SK-N-SH (cell line): ENCODE measurements around the gene SH3BP4. TPM values are rescaled to one million over a fixed set of nuclear protein-coding genes. Genes with fewer than 3 reads are reported as not detected.

ENCODE experiments used
- CHD2 ChIP-seq: fragments of 150-350 bp; IDR thresholded peaks from 2 replicates; pipeline ENCODE4 v1.6.1; 2018; ENCODE audit warnings: low read length; ENCODE audit not compliant: partially characterized antibody
- EP300 ChIP-seq, 2 experiments: IDR thresholded peaks; 2 replicates each; pipeline versions ENCODE4 v1.4.0 to v1.6.1; 2012; ENCODE audit warnings: borderline replicate concordance in 1 of 2, low read depth in 1 of 2, low read length in 1 of 2
- EZH2phosphoT487 ChIP-seq: fragments of 200-600 bp; sonication (generic); IDR thresholded peaks from 2 replicates; pipeline ENCODE4 v1.6.1; 2017; ENCODE audit warnings: low read depth, mixed run types, mild to moderate bottlenecking, antibody characterized with exemption, moderate library complexity, borderline replicate concordance
- FOSL2 ChIP-seq: IDR thresholded peaks from 2 replicates; pipeline ENCODE4 v1.4.0; 2012; ENCODE audit warnings: low read depth, mild to moderate bottlenecking, moderate library complexity, borderline replicate concordance
- FOXJ3 ChIP-seq: sonication (generic); formaldehyde crosslinking; IDR thresholded peaks from 2 replicates; pipeline ENCODE4 v1.5.1; 2020; ENCODE audit warnings: mild to moderate bottlenecking, missing genetic modification reagents
- FOXM1 ChIP-seq: IDR thresholded peaks from 2 replicates; pipeline ENCODE4 v1.4.0; 2012; ENCODE audit warnings: low read depth, mild to moderate bottlenecking
- GABPA ChIP-seq: IDR thresholded peaks from 2 replicates; pipeline ENCODE4 v1.4.0; 2012; ENCODE audit warnings: low read depth, mild to moderate bottlenecking
- GATA2 ChIP-seq: sonication (generic); formaldehyde crosslinking; IDR thresholded peaks from 2 replicates; pipeline ENCODE4 v1.5.0; 2020; ENCODE audit warnings: mild to moderate bottlenecking, missing genetic modification reagents
- NRF1 ChIP-seq: IDR thresholded peaks from 2 replicates; pipeline ENCODE4 v1.6.1; 2012; ENCODE audit warnings: low read depth, mild to moderate bottlenecking, low read length
- POLR2AphosphoS5 ChIP-seq: IDR thresholded peaks from 2 replicates; pipeline ENCODE4 v1.6.1; 2012; ENCODE audit warnings: low read depth, low read length
- RAD21 ChIP-seq: IDR thresholded peaks from 2 replicates; pipeline ENCODE4 v1.6.1; 2012; ENCODE audit warnings: mild to moderate bottlenecking, low read length
- RCOR1 ChIP-seq: fragments of 150-350 bp; IDR thresholded peaks from 2 replicates; pipeline ENCODE4 v1.6.1; 2017; ENCODE audit warnings: antibody characterized with exemption, low read length
- RFX5 ChIP-seq: IDR thresholded peaks from 2 replicates; pipeline ENCODE4 v1.6.1; 2012; ENCODE audit warnings: mild to moderate bottlenecking, improper control_type of control experiment, low read length
- SMC3 ChIP-seq: IDR thresholded peaks from 2 replicates; pipeline ENCODE4 v1.6.1; 2012; ENCODE audit warnings: low read depth, low read length, improper control_type of control experiment
- TAF1 ChIP-seq: IDR thresholded peaks from 2 replicates; pipeline ENCODE4 v1.6.1; 2012; ENCODE audit warnings: low read depth, mild to moderate bottlenecking, low read length, moderate library complexity, borderline replicate concordance
- TCF12 ChIP-seq: IDR thresholded peaks from 2 replicates; pipeline ENCODE4 v1.4.0; 2012
- TEAD4 ChIP-seq: IDR thresholded peaks from 2 replicates; pipeline ENCODE4 v1.4.0; 2012; ENCODE audit warnings: mild to moderate bottlenecking, borderline replicate concordance; ENCODE audit not compliant: insufficient read depth
- polyA plus RNA-seq, 3 experiments: library from polyadenylated mRNA; depleted of rRNA; stranded (reverse); fragments of >200 nt; gene quantifications; 2 replicates each; pipeline ENCODE4 v1.2.3, GENCODE V29; 2012
- TF ChIP-seq, protein P1 (sequence below): IDR thresholded peaks from 2 replicates; pipeline ENCODE4 v1.4.0; 2012; ENCODE audit warnings: low read depth, borderline replicate concordance
- TF ChIP-seq, protein P2 (sequence below): IDR thresholded peaks from 2 replicates; pipeline ENCODE4; 2012
- TF ChIP-seq, protein P3 (sequence below): fragments of 150-350 bp; IDR thresholded peaks from 2 replicates; pipeline ENCODE4 v1.6.1; 2017; ENCODE audit warnings: antibody characterized with exemption, low read length, low read depth, borderline replicate concordance
- TF ChIP-seq, protein P4 (sequence below): fragments of 150-350 bp; IDR thresholded peaks from 2 replicates; pipeline ENCODE4 v1.6.1; 2016; ENCODE audit warnings: mild to moderate bottlenecking, low read depth, low read length
- TF ChIP-seq, protein P5 (sequence below): fragments of 200-600 bp; sonication (generic); IDR thresholded peaks from 2 replicates; pipeline ENCODE4 v1.6.1; 2017; ENCODE audit warnings: antibody characterized with exemption, mild to moderate bottlenecking, moderate library complexity

SH3BP4 gene
- polyA plus RNA-seq, 1 of the 3 experiments (the other 2 are of a cell fraction), result 27.7 TPM

DNA sequence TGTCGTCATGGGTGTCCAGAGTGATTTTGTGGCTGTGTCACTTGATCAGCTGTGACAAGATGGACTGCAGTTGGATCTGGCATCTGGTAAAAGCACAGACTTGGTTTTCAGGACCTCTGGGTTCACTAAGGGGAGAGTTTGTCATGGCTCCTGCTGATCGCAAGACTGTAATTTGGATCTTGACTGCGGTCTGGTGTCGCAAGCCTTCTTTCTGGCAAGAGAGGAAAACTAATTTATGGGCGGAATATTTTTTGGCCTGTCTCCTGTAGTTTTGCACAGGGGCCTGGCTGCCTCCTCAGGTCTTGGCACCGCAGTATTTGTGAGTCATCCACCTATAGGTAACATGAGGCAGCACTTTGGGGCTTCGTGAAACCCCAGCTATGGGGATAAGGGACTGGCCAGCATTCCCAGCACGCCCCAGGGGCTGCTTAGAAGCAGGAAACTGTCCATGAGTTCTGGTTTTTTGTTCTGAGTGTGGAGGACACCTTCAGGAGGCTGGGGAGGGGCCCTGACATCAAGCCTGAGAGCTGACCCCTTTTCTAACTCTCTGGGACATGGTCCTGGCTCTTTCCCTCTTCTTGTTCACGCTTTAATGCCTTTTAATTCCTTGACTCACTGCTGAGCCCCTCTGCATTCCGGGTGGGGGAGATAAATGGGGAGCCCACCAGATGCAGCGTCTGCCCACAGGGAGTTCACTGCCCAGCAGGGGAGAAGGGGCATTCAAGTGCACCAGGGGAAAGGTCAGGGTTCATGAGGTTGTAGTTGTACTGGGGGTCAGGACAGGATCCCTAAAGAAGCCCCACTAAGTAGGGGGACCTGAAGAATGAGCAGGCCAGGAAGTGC lies 12.2 kb downstream of the SH3BP4 start (continued):
- TF ChIP-seq, protein P1, sequence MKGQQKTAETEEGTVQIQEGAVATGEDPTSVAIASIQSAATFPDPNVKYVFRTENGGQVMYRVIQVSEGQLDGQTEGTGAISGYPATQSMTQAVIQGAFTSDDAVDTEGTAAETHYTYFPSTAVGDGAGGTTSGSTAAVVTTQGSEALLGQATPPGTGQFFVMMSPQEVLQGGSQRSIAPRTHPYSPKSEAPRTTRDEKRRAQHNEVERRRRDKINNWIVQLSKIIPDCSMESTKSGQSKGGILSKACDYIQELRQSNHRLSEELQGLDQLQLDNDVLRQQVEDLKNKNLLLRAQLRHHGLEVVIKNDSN, result no peak
- no peak for TF ChIP-seq TAF1
- no peak for TF ChIP-seq GATA2
- TF ChIP-seq FOXM1, result no peak
- TF ChIP-seq, protein P2, sequence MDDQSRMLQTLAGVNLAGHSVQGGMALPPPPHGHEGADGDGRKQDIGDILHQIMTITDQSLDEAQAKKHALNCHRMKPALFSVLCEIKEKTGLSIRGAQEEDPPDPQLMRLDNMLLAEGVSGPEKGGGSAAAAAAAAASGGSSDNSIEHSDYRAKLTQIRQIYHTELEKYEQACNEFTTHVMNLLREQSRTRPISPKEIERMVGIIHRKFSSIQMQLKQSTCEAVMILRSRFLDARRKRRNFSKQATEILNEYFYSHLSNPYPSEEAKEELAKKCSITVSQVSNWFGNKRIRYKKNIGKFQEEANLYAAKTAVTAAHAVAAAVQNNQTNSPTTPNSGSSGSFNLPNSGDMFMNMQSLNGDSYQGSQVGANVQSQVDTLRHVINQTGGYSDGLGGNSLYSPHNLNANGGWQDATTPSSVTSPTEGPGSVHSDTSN, result peak; percentile 66
- TF ChIP-seq, protein P3, sequence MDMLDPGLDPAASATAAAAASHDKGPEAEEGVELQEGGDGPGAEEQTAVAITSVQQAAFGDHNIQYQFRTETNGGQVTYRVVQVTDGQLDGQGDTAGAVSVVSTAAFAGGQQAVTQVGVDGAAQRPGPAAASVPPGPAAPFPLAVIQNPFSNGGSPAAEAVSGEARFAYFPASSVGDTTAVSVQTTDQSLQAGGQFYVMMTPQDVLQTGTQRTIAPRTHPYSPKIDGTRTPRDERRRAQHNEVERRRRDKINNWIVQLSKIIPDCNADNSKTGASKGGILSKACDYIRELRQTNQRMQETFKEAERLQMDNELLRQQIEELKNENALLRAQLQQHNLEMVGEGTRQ, result no peak
- TF ChIP-seq GABPA, result no peak
- TF ChIP-seq, protein P4, sequence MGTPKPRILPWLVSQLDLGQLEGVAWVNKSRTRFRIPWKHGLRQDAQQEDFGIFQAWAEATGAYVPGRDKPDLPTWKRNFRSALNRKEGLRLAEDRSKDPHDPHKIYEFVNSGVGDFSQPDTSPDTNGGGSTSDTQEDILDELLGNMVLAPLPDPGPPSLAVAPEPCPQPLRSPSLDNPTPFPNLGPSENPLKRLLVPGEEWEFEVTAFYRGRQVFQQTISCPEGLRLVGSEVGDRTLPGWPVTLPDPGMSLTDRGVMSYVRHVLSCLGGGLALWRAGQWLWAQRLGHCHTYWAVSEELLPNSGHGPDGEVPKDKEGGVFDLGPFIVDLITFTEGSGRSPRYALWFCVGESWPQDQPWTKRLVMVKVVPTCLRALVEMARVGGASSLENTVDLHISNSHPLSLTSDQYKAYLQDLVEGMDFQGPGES, result no peak
- TF ChIP-seq SMC3, result no peak
- TF ChIP-seq NRF1, result no peak
- no peak for TF ChIP-seq RCOR1
- TF ChIP-seq EP300 (IDR thresholded peaks at IDR 0.05; ENCODE audit: borderline replicate concordance in 1 of 2, low read depth in 1 of 2, low read length in 1 of 2), result no peak; a peak in 1 of 4 replicates
- TF ChIP-seq EZH2phosphoT487, result no peak
- no peak for TF ChIP-seq RAD21
- no peak for TF ChIP-seq FOXJ3 (CRISPR knock-in tag)
- TF ChIP-seq RFX5, result no peak
- peak; percentile 51; the same call in 1 of the 2 replicates for TF ChIP-seq TCF12
- TF ChIP-seq, protein P5, sequence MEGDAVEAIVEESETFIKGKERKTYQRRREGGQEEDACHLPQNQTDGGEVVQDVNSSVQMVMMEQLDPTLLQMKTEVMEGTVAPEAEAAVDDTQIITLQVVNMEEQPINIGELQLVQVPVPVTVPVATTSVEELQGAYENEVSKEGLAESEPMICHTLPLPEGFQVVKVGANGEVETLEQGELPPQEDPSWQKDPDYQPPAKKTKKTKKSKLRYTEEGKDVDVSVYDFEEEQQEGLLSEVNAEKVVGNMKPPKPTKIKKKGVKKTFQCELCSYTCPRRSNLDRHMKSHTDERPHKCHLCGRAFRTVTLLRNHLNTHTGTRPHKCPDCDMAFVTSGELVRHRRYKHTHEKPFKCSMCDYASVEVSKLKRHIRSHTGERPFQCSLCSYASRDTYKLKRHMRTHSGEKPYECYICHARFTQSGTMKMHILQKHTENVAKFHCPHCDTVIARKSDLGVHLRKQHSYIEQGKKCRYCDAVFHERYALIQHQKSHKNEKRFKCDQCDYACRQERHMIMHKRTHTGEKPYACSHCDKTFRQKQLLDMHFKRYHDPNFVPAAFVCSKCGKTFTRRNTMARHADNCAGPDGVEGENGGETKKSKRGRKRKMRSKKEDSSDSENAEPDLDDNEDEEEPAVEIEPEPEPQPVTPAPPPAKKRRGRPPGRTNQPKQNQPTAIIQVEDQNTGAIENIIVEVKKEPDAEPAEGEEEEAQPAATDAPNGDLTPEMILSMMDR, result no peak
- peak; percentile 29; the same call in 1 of the 2 replicates for TF ChIP-seq POLR2AphosphoS5
- TF ChIP-seq CHD2, result no peak
- 0 out of 2 replicates have a peak, but pooled peaks have one; percentile 9 for TF ChIP-seq TEAD4
- TF ChIP-seq FOSL2, result peak; percentile 36; the same call in 1 of the 2 replicates
- TF ChIP-seq, all 33 proteins: peak for 6
